Placental pericyte (primary cell): Measurements from ENCODE around the gene NKD2. TPM values are rescaled to one million over a fixed set of nuclear protein-coding genes. Genes with fewer than 3 reads are reported as not detected.

ENCODE experiments used
- small RNA-seq: library from RNA; depleted of rRNA; stranded (forward); fragments of <200 nt; gene quantifications from one replicate; pipeline ENCODE3, GENCODE V24; 2012; ENCODE audit warnings: low replicate concordance
- total RNA-seq: library from RNA; depleted of rRNA; stranded (reverse); fragments of >200 nt; gene quantifications from 2 replicates; pipeline ENCODE4 v1.2.3, GENCODE V29; 2012

The NKD2 gene
- 15.9 and 52.7 TPM in 2 replicates for total RNA-seq

GRCh38 chr5:1008451-1009358 lies at the start of gene NKD2:
Gene NKD2, plus strand, starts transcription at chr5:1008802. Its CDS starts 256 bp downstream, at chr5:1009058.

Small RNA genes lying within 50 kb of the gene (small RNA-seq; reads per million reads assigned to genes)
- not detected for gene MIR4635

Other genes starting within 250 kb of the NKD2 start
- gene ZDHHC11B, start 224.1 kb upstream of the NKD2 start, total RNA-seq = 0.22 TPM in 1 of 2 replicates, not detected in the other
- gene ZDHHC11, start 157.8 kb upstream of the NKD2 start, total RNA-seq = 2.4 and 2.9 TPM in 2 replicates
- 39.2 and 54.3 TPM in 2 replicates for gene BRD9, start 116.0 kb upstream of the NKD2 start, total RNA-seq
- gene TRIP13, start 115.9 kb upstream of the NKD2 start, total RNA-seq = 1.5 and 69.1 TPM in 2 replicates
- gene SLC12A7, start 103.3 kb downstream of the NKD2 start, total RNA-seq = 17.0 and 25.6 TPM in 2 replicates
- gene SLC6A19, start 192.8 kb downstream of the NKD2 start, total RNA-seq = not detected in 2 replicates
- gene SLC6A18, start 216.6 kb downstream of the NKD2 start, total RNA-seq = not detected in 2 replicates